DND-41 (cell line): ENCODE measurements around the gene USP32.

Experiments used
- CTCF ChIP-seq: IDR thresholded peaks from 2 replicates; pipeline ENCODE4 v1.5.1; 2012; ENCODE audit warnings: borderline replicate concordance, low read length, moderate library complexity, mild to moderate bottlenecking; ENCODE audit not compliant: poor library complexity, severe bottlenecking; ENCODE audit errors: extremely low read depth
- EZH2 ChIP-seq: IDR thresholded peaks from 3 replicates; pipeline ENCODE4 v1.6.1; 2012; ENCODE audit warnings: borderline replicate concordance, low read depth, mild to moderate bottlenecking, moderate library complexity, low read length, inconsistent platforms; ENCODE audit not compliant: severe bottlenecking

GRCh38 chr17:60387666-60388065, 4.3 kb downstream of the USP32 start:
- no peak for TF ChIP-seq CTCF
- no peak for TF ChIP-seq EZH2
